Calu3 (cell line): ENCODE data around the gene CXCR2. TPM values are rescaled to one million over a fixed set of nuclear protein-coding genes. Genes with fewer than 3 reads are reported as not detected.

ENCODE experiments used
- BruUV-seq: library from RNA; stranded (reverse); fragments of 400-500 nt; replicated peaks from 2 replicates; lab custom pipeline; 2021; lab: Mats Ljungman, UMichigan
- CTCF ChIA-PET: fragments of 300-600 bp; sonication (Branson Sonifier 250); formaldehyde crosslinking; loops from one replicate; lab custom pipeline; 2022; ENCODE audit warnings: antibody characterized with exemption; lab: Charles Lee
- DNase-seq: peaks from one replicate; pipeline ENCODE4 v3.0.0; 2022
- H3K27ac Mint-ChIP-seq: one replicate; pipeline ENCODE4 v1.8.0; 2022; ENCODE audit warnings: mixed read lengths; ENCODE audit not compliant: unreplicated experiment
- H3K27me3 Mint-ChIP-seq: one replicate; pipeline ENCODE4 v1.8.0; 2022; ENCODE audit warnings: mixed read lengths; ENCODE audit not compliant: unreplicated experiment
- H3K36me3 Mint-ChIP-seq: one replicate; pipeline ENCODE4 v1.8.0; 2022; ENCODE audit warnings: mild to moderate bottlenecking, moderate library complexity, mixed read lengths; ENCODE audit not compliant: insufficient read depth, unreplicated experiment
- H3K4me1 Mint-ChIP-seq: one replicate; pipeline ENCODE4 v1.8.0; 2022; ENCODE audit warnings: mild to moderate bottlenecking, low read depth, mixed read lengths; ENCODE audit not compliant: unreplicated experiment
- H3K4me3 Mint-ChIP-seq: one replicate; pipeline ENCODE4 v1.8.0; 2022; ENCODE audit warnings: mild to moderate bottlenecking, low read depth, moderate library complexity, mixed read lengths; ENCODE audit not compliant: unreplicated experiment
- H3K9me3 Mint-ChIP-seq: one replicate; pipeline ENCODE4 v1.8.0; 2022; ENCODE audit warnings: low read depth, mixed read lengths; ENCODE audit not compliant: unreplicated experiment
- CTCF ChIP-seq: fragments of 200-600 bp; IDR thresholded peaks from one replicate; pipeline ENCODE4 v1.8.0; 2022; ENCODE audit warnings: antibody characterized with exemption; ENCODE audit not compliant: unreplicated experiment
- intact Hi-C: fragments of 100-400 bp; cut with micrococcal nuclease; formaldehyde crosslinking; loops from one replicate; pipeline ENCODE4 v1.10.0; 2022; ENCODE audit not compliant: unreplicated experiment
- total RNA-seq: library from RNA; stranded (reverse); gene quantifications from 2 replicates; pipeline ENCODE4 v1.2.3, GENCODE V29; 2022

CXCR2 gene
- total RNA-seq, 1 experiment from 2014 or later: not detected

- TF ChIP-seq CTCF: no peak
- no peaks in the 10 kb centered on the region for H3K36me3 Mint-ChIP-seq
- H3K27ac Mint-ChIP-seq: no peak overlapping the region
- no peaks in the 10 kb centered on the region for H3K4me1 Mint-ChIP-seq
- BruUV-seq: no TSS peak
- DNase-seq: no peak
- no peaks in the 10 kb centered on the region for H3K9me3 Mint-ChIP-seq
- peaks cover 62% of the 10 kb centered on the region for H3K27me3 Mint-ChIP-seq
- no peak overlapping the region for H3K4me3 Mint-ChIP-seq
- CTCF ChIA-PET: no interaction called here
- intact Hi-C loops: no loop called here
Observed at GRCh38 chr2:218130822-218131221, 5.0 kb downstream of the CXCR2 start.

- H3K27me3 Mint-ChIP-seq: peaks cover 80% of the 10 kb centered on the region
- no peak for DNase-seq
- H3K36me3 Mint-ChIP-seq: no peaks in the 10 kb centered on the region
- H3K9me3 Mint-ChIP-seq: no peaks in the 10 kb centered on the region
- intact Hi-C loops: no loop called here
- H3K4me1 Mint-ChIP-seq: no peaks in the 10 kb centered on the region
- no TSS peak for BruUV-seq
- no peak for TF ChIP-seq CTCF
- CTCF ChIA-PET: no interaction called here
- no peak overlapping the region for H3K4me3 Mint-ChIP-seq
- no peak overlapping the region for H3K27ac Mint-ChIP-seq
Observed at GRCh38 chr2:218137514-218137913, 11.7 kb downstream of the CXCR2 start.

- DNase-seq: no peak
- no peak for TF ChIP-seq CTCF
- Mint-ChIP-seq H3K9me3 (no peaks in the 10 kb centered on the region), H3K27ac (no peak overlapping the region), H3K36me3 (no peaks in the 10 kb centered on the region), H3K4me1 (no peaks in the 10 kb centered on the region), H3K4me3 (no peak overlapping the region), H3K27me3 (peaks cover 81% of the 10 kb centered on the region)
- intact Hi-C loops: no loop called here
- no TSS peak for BruUV-seq
- CTCF ChIA-PET: no interaction called here
Observed at GRCh38 chr2:218138047-218138446, 12.2 kb downstream of the CXCR2 start.

- Mint-ChIP-seq H3K27me3 (peaks cover 75% of the 10 kb centered on the region), H3K27ac (no peak overlapping the region), H3K4me1 (no peaks in the 10 kb centered on the region), H3K36me3 (no peaks in the 10 kb centered on the region), H3K4me3 (no peak overlapping the region), H3K9me3 (no peaks in the 10 kb centered on the region)
- CTCF ChIA-PET: no interaction called here
- DNase-seq: no peak
- no peak for TF ChIP-seq CTCF
- no TSS peak for BruUV-seq
- intact Hi-C loops: no loop called here
Observed at GRCh38 chr2:218145124-218145523, 19.3 kb downstream of the CXCR2 start.
